Left ventricle myocardium superior (tissue), 1 donor: ENCODE results near the gene ZSWIM4. TPM values are rescaled to one million over a fixed set of nuclear protein-coding genes. Genes with fewer than 3 reads are reported as not detected.

Experiments used
- ATAC-seq: fragments of 200-7000 bp; cut with Tn5 transposase; one replicate; pipeline ENCODE4 v1.9.1; 2020; ENCODE audit warnings: mild to moderate bottlenecking, moderate library complexity
- DNase-seq: peaks from one replicate; pipeline ENCODE4 v3.0.0-alpha.2; 2020
- intact Hi-C: fragments of 100-400 bp; cut with micrococcal nuclease; formaldehyde crosslinking; loops from one replicate; pipeline ENCODE4 v1.11.0; 2022
- total RNA-seq: library from RNA; stranded (reverse); fragmentation: NEBNext Ultra II Directional; extraction: Animal tissue kit (Norgen Biotek cat#: 25700); gene quantifications from one replicate; pipeline ENCODE4 v1.2.1, GENCODE V29; 2021
- donor health status: DM: no; HTN: yes; CAD: no; lungs with severe emphysema.

ZSWIM4 gene
- total RNA-seq, 1 donor from 2014 or later = 2.3 TPM

DNA sequence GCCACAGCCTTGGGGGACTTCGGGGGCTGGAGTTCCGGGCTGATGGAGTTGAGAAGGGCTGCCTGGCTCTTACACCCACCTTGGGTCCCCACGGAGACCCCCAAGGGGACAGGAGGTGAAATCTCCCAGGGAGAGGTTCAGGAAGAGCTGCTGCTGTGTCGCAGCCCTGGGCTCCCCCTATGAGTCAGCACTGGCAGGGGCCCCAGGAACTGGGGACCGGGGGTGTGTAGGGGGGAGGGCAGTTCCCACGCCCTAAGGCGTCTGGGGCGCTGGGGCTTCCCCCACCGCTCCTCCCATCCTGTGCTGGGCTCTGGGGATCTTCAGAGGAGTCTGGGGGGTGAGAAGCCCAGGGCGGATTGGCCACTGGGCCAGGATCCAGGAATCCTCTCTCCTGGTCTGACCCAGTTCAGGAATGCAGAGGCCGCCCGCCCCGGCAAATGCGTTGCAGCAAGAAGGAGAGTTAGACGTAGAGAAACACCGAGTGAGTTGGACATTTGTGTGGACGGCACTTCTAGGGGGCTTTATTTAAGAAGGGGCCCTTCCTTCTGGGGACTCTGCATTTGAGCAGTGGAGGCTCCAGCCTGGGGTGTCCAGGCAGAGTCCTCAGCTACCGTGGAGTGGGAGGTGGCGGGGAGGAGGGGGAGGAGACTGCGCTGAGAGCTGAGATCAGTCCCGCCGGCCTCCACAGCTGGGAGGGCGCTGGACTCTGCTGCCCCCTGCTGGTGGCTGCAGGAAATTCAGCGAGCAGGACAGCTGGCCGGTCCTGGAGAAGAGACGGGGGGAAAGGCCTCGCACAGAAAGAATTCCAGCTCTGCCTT is 66.7 kb downstream of the ZSWIM4 start:
- ATAC-seq (peak; percentile 94), DNase-seq (peak; percentile 94)
- intact Hi-C loops = loop anchor here (10.0 kb wide), 1 partner anchor 77 kb away; no protein-coding TSS in a partner anchor

DNA sequence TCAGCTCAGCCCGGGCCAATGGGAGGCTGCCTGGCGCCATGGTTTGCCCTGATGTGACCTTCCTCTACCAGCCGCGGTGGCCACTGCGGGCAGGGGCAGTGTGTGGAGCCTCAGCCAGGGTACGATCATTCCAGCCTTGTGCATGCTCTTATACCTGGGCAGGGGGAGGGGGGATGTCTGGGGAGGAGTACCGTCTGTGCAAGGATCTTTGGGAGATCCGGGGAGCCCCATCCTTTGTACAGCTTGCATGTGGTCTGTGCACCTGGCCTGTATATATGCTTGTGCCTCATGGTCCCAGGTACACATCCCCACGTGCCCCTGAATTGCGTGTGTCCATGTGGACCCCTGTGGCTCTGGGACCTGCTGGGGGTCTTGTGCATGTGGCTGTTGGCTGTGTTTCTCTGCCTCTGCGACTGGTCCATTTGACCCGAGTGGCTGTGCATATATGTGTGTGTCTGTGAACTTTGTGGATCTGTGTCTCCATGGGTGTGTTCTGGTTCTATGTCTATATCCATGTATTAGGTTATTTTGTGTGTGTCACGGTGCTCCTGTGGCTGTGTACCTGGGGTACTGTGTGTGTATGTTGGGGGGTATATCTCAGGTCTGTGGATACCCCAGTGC is 68.9 kb downstream of the ZSWIM4 start:
- intact Hi-C loops = loop anchor here (10.0 kb wide), 1 partner anchor 79 kb away; no protein-coding TSS in a partner anchor
- DNase-seq (no peak), ATAC-seq (no peak)

DNA sequence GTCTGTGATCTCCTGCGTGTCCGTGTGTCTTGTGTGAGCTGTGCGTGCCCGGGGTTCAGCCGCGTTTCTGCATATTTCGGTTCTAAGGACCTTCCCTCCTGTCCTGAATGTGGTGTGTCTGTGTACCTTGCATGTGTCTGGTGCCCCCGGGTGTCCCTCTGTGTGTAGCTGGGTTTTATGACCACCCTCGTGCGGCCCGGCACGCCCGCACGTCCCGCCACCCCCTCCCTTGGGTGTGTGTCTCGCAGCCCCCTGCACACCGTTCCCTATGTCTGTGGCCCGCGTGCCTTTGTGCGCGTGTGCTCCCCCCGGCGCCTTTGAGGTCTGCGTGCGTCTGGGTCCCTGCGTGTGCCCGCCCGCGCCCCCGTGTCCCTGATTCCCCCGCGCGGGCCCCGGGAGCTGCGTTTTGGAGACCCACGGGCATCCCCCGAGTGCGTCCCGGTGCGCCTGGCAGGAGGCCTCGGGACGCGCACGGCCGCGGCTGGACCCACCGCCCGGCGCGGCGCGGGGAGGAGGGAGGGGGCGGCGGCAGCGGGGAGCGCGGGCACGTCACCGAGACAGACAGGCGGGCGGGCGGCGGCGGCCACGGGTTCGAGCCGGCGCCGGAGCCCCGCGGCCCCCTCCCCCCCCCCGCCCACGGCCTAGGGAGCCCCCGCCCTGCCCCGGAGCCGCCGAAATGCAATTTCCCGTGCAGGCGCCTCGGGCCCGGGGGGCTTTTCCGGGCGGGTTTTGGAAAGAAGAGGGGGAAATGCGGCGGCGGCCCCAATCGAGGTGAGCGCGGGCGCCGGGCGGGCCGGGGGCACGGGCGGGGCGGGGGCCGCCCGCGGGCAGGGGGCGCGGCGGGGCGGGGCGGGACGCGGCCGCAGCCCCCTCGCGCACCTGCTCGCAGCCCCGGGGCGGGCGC is 69.7 kb downstream of the ZSWIM4 start:
- DNase-seq (peak; percentile 41), ATAC-seq (no peak)
- intact Hi-C loops = loop anchor here (10.0 kb wide), 1 partner anchor 80 kb away; no protein-coding TSS in a partner anchor

DNA sequence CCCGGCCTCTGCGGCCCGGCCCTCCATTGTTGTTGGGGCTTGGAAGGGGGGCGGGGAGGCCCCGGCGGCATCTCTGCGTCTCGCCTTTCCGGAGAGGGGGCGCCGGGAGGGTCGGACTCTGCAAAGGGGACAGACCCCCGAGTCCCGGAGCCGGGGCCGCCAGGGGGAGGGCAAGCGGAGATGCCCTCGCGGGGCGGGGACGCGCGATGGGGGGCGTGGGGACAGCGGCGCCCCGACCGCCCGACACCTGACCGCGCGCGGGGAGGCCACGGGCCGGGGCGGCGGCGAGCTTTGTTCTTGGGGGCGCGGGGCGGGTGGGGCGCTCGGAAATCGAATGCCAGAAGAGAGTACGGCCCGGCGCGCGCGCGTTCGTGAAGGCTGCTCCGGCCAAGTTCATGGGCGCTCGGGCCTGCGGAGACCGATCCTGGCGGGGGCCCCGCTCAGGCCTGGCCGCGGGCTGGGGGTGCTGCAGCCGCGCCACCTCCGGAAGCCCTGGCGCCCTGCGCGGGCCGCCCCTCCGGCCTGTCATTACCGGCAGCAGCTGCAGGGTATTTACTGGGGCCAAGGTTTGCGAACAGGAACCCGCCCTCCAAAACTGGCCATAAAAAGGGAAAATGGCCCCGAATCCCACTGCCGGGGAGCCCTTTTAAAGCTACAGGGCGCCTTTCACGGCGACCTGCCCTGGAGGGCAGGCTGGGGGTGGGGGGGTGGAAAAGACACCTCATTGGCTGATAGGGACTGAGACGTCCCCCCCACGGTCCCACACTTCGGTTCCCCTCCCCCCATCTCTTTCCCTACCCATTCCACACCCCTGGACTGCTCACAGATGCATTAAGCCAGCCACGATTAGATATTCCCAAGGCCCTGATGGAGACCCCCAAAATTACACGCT is 70.6 kb downstream of the ZSWIM4 start:
- ATAC-seq (no peak), DNase-seq (peak; percentile 64)
- intact Hi-C loops = loop anchor here (10.0 kb wide), 1 partner anchor 81 kb away; no protein-coding TSS in a partner anchor

GRCh38 chr19:13866463-13867046 is 71.3 kb downstream of the ZSWIM4 start:
- intact Hi-C loops = loop anchor here (10.0 kb wide), 1 partner anchor 82 kb away; no protein-coding TSS in a partner anchor
- DNase-seq = no peak
- ATAC-seq = no peak

DNA sequence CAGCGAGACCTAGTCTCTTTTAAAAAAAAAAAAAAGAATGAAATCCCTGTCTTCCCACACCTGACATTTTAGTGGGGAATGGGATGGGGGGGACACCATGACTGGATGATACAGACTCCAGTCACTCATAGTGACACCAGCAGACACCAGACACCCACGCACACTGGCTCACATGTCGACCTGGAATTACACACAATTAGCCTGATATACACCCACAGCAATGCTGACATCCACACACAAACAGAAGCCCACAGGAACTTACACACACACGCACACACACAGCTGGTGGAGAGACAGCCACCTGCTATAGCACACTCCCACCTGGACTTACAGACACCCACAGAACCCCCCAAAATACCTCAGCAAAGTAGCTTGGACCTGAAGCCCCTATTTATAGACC is 73.4 kb downstream of the ZSWIM4 start:
- no peak for DNase-seq
- intact Hi-C loops = loop anchor here (10.0 kb wide), 1 partner anchor 84 kb away; no protein-coding TSS in a partner anchor
- ATAC-seq = no peak

- DNase-seq (no peak), ATAC-seq (no peak)
- intact Hi-C loops = loop anchor here (10.0 kb wide), 1 partner anchor 84 kb away; no protein-coding TSS in a partner anchor
These were observed 74.0 kb downstream of the ZSWIM4 start for GRCh38 chr19:13869281-13869680.

- DNase-seq (no peak), ATAC-seq (no peak)
- intact Hi-C loops = no loop called here
These were observed 75.6 kb downstream of the ZSWIM4 start for GRCh38 chr19:13870873-13871272.

GRCh38 chr19:13872339-13872694 is 77.1 kb downstream of the ZSWIM4 start:
- intact Hi-C loops = no loop called here
- ATAC-seq (no peak), DNase-seq (no peak)

- intact Hi-C loops = no loop called here
- DNase-seq = peak; percentile 51
- peak; percentile 68 for ATAC-seq
These were observed 77.6 kb downstream of the ZSWIM4 start for GRCh38 chr19:13872695-13873389.

DNA sequence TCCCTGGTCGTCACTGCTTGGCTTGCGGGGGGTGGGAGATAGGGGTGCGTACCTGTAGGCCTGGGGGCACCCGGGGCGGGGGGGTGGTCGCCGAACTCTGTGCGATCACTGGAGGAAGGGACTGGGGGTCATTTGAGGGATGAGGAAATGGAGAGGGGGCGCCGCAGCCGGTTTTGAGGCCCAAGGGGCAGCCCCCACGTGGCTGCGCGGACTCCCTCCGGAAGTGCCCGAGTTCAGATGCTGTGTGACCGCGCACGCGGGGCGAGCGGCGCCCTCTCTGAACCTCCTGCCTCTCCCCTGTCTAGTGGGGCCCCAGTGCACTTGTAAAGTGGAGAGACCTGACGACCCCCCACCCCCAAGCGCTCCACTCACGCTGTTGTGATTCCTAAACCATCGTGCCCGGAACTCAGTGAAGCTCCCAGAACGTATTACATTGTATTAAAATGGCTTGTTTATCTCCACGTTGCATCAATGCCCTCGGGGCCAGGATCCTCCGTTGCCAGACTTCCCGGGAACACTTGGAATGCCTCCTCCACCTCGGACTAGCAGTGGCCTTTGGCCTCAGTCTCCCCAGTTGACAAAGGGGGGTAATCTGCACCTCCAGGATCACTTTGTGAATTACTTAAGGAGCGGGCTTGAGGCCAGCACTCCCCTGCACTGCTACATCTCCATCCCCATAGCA is 78.7 kb downstream of the ZSWIM4 start:
- no peak for DNase-seq
- intact Hi-C loops = no loop called here
- no peak for ATAC-seq

- intact Hi-C loops = no loop called here
- DNase-seq (no peak), ATAC-seq (no peak)
These were observed 80.6 kb downstream of the ZSWIM4 start for GRCh38 chr19:13875824-13876223.

DNA sequence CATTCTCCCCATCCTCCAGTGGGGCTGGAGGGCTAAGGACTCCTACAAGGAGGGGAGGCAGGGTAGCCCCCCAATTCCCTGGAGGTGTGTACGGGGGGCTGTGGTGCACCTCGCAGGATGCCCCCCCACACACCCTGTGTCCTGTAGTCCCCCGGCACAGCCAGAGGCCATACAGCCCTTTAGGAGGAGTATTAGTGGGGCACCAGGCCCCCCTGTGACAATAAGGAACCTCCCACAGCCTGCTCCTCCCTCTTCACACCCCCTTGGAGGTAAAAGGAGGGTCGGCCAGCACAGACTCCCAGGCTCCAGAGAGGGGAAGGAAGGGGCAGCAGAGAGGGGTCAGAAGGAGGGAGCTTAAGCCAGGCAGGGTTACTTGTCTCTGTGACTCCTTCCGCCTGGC is 81.6 kb downstream of the ZSWIM4 start, which contains the start of gene NANOS3:
Gene NANOS3 (plus strand): TSS at position 301 of the 400 bp plus-strand sequence. CDS start 115 bp downstream, outside the sequence.
- DNase-seq = no peak
- ATAC-seq = no peak
- intact Hi-C loops = no loop called here

- intact Hi-C loops = no loop called here
- ATAC-seq = no peak
These were observed 82.1 kb downstream of the ZSWIM4 start for GRCh38 chr19:13877303-13877702.

GRCh38 chr19:13880059-13881043 is 85.1 kb downstream of the ZSWIM4 start:
- peak; percentile 97 for ATAC-seq
- peak; percentile 99 for DNase-seq
- intact Hi-C loops = loop anchor here (5.0 kb wide), 1 partner anchor 192 kb away; the partner anchor contains the start of gene MISP3

More at GRCh38 chr19:13877303-13877702, 82.1 kb downstream of the ZSWIM4 start:
- no peak for DNase-seq
